Upper lobe of left lung (tissue), 4 donors: Measurements from ENCODE around the gene CBFA2T3.

Experiments
- POLR2A ChIP-seq, 4 donors: fragments of 450-650 bp; IDR thresholded peaks; one replicate each; pipeline ENCODE4 v1.5.1; 2016 to 2017; ENCODE audit warnings: antibody characterized with exemption in 4 of 4, mild to moderate bottlenecking in 2 of 4
- POLR2AphosphoS5 ChIP-seq, 2 donors: sonication (generic); formaldehyde crosslinking; IDR thresholded peaks; one replicate each; pipeline ENCODE4 v1.5.1; 2017; ENCODE audit warnings: antibody characterized with exemption in 2 of 2
- TF ChIP-seq, protein P1 (sequence below), 6 experiments: fragments of 450-650 bp in 4 of 6; fragments of 200-600 bp in 2 of 6; sonication (generic) in 2 of 6; IDR thresholded peaks; one replicate each; pipeline ENCODE4 v1.5.1; 2016 to 2019; ENCODE audit warnings: antibody characterized with exemption in 6 of 6

DNA sequence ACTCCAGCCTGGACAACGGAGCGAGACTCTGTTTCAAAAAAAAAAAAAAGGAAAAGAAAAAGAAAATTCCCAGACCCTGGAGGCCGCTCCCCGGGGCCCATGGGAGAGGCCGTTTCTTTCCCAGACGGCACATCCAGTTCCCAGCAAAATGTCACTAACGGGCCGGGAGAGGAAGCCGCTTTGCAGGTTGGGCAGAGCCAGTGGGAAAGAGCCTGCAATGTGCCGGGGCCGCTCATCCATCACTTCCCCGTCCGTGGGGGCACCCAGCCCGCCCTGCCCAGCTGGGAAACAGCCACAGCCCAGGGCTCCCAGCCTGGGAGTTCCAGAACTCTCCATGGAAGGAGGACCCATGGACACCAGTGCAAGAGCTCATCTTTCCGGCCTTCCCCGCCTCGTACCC is 68.7 kb downstream of the CBFA2T3 start:
- TF ChIP-seq, protein P1, sequence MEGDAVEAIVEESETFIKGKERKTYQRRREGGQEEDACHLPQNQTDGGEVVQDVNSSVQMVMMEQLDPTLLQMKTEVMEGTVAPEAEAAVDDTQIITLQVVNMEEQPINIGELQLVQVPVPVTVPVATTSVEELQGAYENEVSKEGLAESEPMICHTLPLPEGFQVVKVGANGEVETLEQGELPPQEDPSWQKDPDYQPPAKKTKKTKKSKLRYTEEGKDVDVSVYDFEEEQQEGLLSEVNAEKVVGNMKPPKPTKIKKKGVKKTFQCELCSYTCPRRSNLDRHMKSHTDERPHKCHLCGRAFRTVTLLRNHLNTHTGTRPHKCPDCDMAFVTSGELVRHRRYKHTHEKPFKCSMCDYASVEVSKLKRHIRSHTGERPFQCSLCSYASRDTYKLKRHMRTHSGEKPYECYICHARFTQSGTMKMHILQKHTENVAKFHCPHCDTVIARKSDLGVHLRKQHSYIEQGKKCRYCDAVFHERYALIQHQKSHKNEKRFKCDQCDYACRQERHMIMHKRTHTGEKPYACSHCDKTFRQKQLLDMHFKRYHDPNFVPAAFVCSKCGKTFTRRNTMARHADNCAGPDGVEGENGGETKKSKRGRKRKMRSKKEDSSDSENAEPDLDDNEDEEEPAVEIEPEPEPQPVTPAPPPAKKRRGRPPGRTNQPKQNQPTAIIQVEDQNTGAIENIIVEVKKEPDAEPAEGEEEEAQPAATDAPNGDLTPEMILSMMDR (IDR thresholded peaks at IDR 0.05): no peak
- no peak for TF ChIP-seq POLR2A (IDR thresholded peaks at IDR 0.05)
- no peak for TF ChIP-seq POLR2AphosphoS5 (IDR thresholded peaks at IDR 0.05)
